ENCODE data around the gene ELL.
A peak's percentile ranks its signal among the peaks of the same experiment; 100 is the strongest.
"Not testable (repeated sequence)": the region's sequence is repeated elsewhere in the genome, so short reads cannot be mapped to it uniquely, and the experiment has no call there.

Gene ELL

GRCh38 chr19:18531485-18531884 is 9.6 kb upstream of the ELL start:
- DNase-seq (ENCODE audit: low read depth in 2 of 2): no peak

- no peak for DNase-seq (ENCODE audit: low read depth in 2 of 2)
These were observed 7.9 kb upstream of the ELL start for GRCh38 chr19:18529782-18530181.

- DNase-seq (ENCODE audit: low read depth in 2 of 2): no peak
These were observed 4.4 kb upstream of the ELL start for GRCh38 chr19:18526316-18526715.

GRCh38 chr19:18523841-18524240 is 2.0 kb upstream of the ELL start:
- no peak for DNase-seq (ENCODE audit: low read depth in 2 of 2)

- not testable (repeated sequence) for DNase-seq (ENCODE audit: low read depth in 2 of 2)
These were observed 1.1 kb upstream of the ELL start for GRCh38 chr19:18522862-18523440.

GRCh38 chr19:18522124-18522861 is 423 bp upstream of the ELL start:
- DNase-seq (ENCODE audit: low read depth in 2 of 2): peak; percentile 100

- no peak for DNase-seq (ENCODE audit: low read depth in 2 of 2)
These were observed 800 bp downstream of the ELL start for GRCh38 chr19:18520848-18521691.

- DNase-seq (ENCODE audit: low read depth in 2 of 2): peak; percentile 28 to 55
These were observed 1.7 kb downstream of the ELL start for GRCh38 chr19:18519962-18520847.

GRCh38 chr19:18518639-18519038 is 3.2 kb downstream of the ELL start:
- no peak for DNase-seq (ENCODE audit: low read depth in 2 of 2)

- no peak for DNase-seq (ENCODE audit: low read depth in 2 of 2)
These were observed 4.3 kb downstream of the ELL start for GRCh38 chr19:18517606-18518005.

GRCh38 chr19:18515959-18516358 is 5.9 kb downstream of the ELL start:
- no peak for DNase-seq (ENCODE audit: low read depth in 2 of 2)

GRCh38 chr19:18514800-18515682 is 6.8 kb downstream of the ELL start:
- DNase-seq (ENCODE audit: low read depth in 2 of 2): no peak

- DNase-seq (ENCODE audit: low read depth in 2 of 2): no peak
These were observed 8.0 kb downstream of the ELL start for GRCh38 chr19:18513868-18514267.

GRCh38 chr19:18510216-18510615 is 11.7 kb downstream of the ELL start:
- DNase-seq (ENCODE audit: low read depth in 2 of 2): no peak

GRCh38 chr19:18508585-18508984 is 13.3 kb downstream of the ELL start:
- no peak for DNase-seq (ENCODE audit: low read depth in 2 of 2)

- no peak for DNase-seq (ENCODE audit: low read depth in 2 of 2)
These were observed 14.0 kb downstream of the ELL start for GRCh38 chr19:18507727-18508440.

GRCh38 chr19:18507021-18507726 is 14.7 kb downstream of the ELL start:
- DNase-seq (ENCODE audit: low read depth in 2 of 2): no peak

GRCh38 chr19:18506101-18506930 is 15.6 kb downstream of the ELL start:
- no peak for DNase-seq (ENCODE audit: low read depth in 2 of 2)
